Breast epithelium (tissue), 4 donors: ENCODE data around the gene TMEM225. TPM values are rescaled to one million over a fixed set of nuclear protein-coding genes. Genes with fewer than 3 reads are reported as not detected.

Experiments
- DNase-seq, 2 donors: peaks; one replicate each; pipeline ENCODE4 v3.0.0-alpha.2; 2019; ENCODE audit warnings: low spot score in 2 of 2
- H3K27ac ChIP-seq, 2 donors: fragments of 200-600 bp; sonication (generic) in 1 of 2; one replicate each; pipeline ENCODE4 v1.5.1; 2016 to 2019; ENCODE audit warnings: mild to moderate bottlenecking in 1 of 2
- H3K27me3 ChIP-seq, 2 donors: fragments of 200-600 bp; sonication (generic) in 1 of 2; one replicate each; pipeline versions ENCODE4 v1.5.1 to v1.6.0; 2017 to 2019; ENCODE audit warnings: control low read depth in 1 of 2, mild to moderate bottlenecking in 1 of 2
- H3K36me3 ChIP-seq: fragments of 200-600 bp; one replicate; pipeline ENCODE4 v1.5.1; 2019
- H3K4me1 ChIP-seq, 2 donors: fragments of 200-600 bp; sonication (generic); one replicate each; pipeline ENCODE4 v1.5.1; 2016 to 2019; ENCODE audit warnings: control low read depth in 1 of 2
- H3K4me3 ChIP-seq, 3 donors: fragments of 200-600 bp; sonication (generic); 1 replicate in 2 of 3; 2 replicates in 1 of 3; pipeline ENCODE4 v1.5.1; 2016 to 2019; ENCODE audit warnings: mild to moderate bottlenecking in 3 of 3, moderate library complexity in 2 of 3
- H3K9me3 ChIP-seq, 2 donors: fragments of 200-600 bp; sonication (generic) in 1 of 2; one replicate each; pipeline ENCODE4 v1.5.1; 2016 to 2019; ENCODE audit warnings: control low read depth in 1 of 2
- CTCF ChIP-seq, 3 donors: fragments of 450-650 bp; IDR thresholded peaks; one replicate each; pipeline ENCODE4 v1.5.1; 2016 to 2017; ENCODE audit warnings: antibody characterized with exemption in 3 of 3, mild to moderate bottlenecking in 3 of 3, moderate library complexity in 3 of 3
- POLR2A ChIP-seq: fragments of 450-650 bp; IDR thresholded peaks from one replicate; pipeline ENCODE4 v1.6.1; 2016; ENCODE audit warnings: antibody characterized with exemption, mild to moderate bottlenecking, moderate library complexity
- POLR2AphosphoS5 ChIP-seq, 3 donors: sonication (generic); formaldehyde crosslinking; IDR thresholded peaks; one replicate each; pipeline ENCODE4 v1.6.1; 2017; ENCODE audit warnings: antibody characterized with exemption in 3 of 3
- intact Hi-C: fragments of 100-400 bp; cut with DNase I; formaldehyde crosslinking; loops from one replicate; pipeline ENCODE4 v1.15.1; 2023; ENCODE audit warnings: low total_unique reads
- total RNA-seq, 3 donors: library from RNA; depleted of rRNA; stranded (reverse); fragments of >200 nt; gene quantifications; one replicate each; pipeline ENCODE4 v1.1.0, GENCODE V29; 2016

The TMEM225 gene
- total RNA-seq, 3 donors from 2014 or later = not detected

DNA sequence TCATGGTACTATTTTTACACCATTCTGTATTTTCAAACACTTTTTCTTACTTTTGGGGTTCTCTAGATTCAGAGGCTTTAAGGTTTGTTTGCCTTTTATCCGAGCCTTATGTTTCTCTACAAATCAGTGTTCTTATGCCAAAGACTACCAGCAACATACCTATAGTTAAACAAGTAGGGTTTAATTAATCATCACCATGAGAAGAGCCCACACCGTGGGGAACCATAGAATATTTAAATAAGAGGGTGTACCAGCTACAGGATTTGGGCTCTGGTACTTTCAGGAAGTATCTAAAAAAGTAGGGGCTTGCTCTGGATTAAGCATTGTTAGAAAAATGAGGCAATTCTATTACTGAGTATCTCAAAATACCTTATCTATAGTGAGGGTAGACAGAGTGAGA is 25.7 kb downstream of the TMEM225 start:
- DNase-seq = no peak
- Histone ChIP-seq H3K4me1 (no peaks in the 10 kb centered on the region), H3K4me3 (no peak overlapping the region), H3K27ac (no peak overlapping the region), H3K36me3 (no peaks in the 10 kb centered on the region), H3K9me3 (peaks cover 0 to 10% of the 10 kb centered on the region in 2 donors), H3K27me3 (no peaks in the 10 kb centered on the region)
- intact Hi-C loops = no loop called here
- no peak for TF ChIP-seq POLR2AphosphoS5 (IDR thresholded peaks at IDR 0.05)
- TF ChIP-seq POLR2A = no peak
- no peak for TF ChIP-seq CTCF (IDR thresholded peaks at IDR 0.05)

DNA sequence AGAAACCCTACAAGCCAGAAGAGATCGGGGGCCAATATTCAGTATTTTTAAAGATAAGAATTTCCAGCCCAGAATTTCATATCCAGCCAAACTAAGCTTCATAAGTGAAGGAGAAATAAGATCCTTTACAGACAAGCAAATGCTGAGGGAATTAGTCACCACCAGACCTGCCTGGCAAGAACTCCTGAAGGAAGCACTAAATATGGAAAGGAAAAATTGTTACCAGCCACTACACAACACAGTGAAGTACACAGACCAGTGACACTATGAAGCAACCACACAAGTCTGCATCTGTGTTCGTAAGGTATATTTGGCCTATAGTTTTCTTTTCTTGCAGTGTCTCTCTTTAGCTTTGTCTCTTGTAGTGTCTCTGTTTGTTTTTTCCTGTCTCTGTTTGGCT is 29.0 kb downstream of the TMEM225 start:
- no peaks in the 10 kb centered on the region for H3K27me3 ChIP-seq
- intact Hi-C loops = no loop called here
- TF ChIP-seq POLR2AphosphoS5 (IDR thresholded peaks at IDR 0.05) = no peak
- no peak for TF ChIP-seq CTCF (IDR thresholded peaks at IDR 0.05)
- TF ChIP-seq POLR2A = no peak
- no peak overlapping the region for H3K4me3 ChIP-seq
- no peaks in the 10 kb centered on the region for H3K4me1 ChIP-seq
- H3K9me3 ChIP-seq = peaks cover 0 to 10% of the 10 kb centered on the region in 2 donors
- no peaks in the 10 kb centered on the region for H3K36me3 ChIP-seq
- H3K27ac ChIP-seq = no peak overlapping the region
- DNase-seq = no peak

- H3K36me3 ChIP-seq = no peaks in the 10 kb centered on the region
- peaks cover 0 to 10% of the 10 kb centered on the region in 2 donors for H3K9me3 ChIP-seq
- no peak for TF ChIP-seq CTCF (IDR thresholded peaks at IDR 0.05)
- TF ChIP-seq POLR2AphosphoS5 (IDR thresholded peaks at IDR 0.05) = no peak
- TF ChIP-seq POLR2A = no peak
- intact Hi-C loops = no loop called here
- H3K27ac ChIP-seq = no peak overlapping the region
- DNase-seq = no peak
- H3K4me3 ChIP-seq = no peak overlapping the region
- no peaks in the 10 kb centered on the region for H3K27me3 ChIP-seq
- H3K4me1 ChIP-seq = no peaks in the 10 kb centered on the region
Observed at GRCh38 chr11:123853038-123853437, 32.4 kb downstream of the TMEM225 start.

DNA sequence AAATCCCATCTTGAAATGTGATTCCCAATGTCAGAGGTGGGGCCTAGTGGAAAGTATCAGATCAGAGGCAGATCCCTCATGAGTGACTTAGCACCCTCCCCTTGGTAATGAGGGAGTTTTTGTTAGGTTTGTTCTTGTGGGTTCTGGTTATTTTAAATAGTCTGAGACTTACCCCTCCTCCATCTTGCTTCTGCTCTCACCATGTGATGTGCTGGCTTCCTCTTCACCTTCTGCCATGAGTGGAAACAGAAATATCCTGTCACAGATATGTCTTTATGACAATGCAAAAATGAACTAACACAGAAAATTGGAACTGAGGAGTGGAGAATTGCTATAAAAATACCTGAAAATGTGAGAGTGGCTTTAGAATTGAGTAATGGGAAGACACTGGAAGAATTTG is 33.1 kb downstream of the TMEM225 start:
- no peak overlapping the region for H3K4me3 ChIP-seq
- DNase-seq = no peak
- TF ChIP-seq POLR2AphosphoS5 (IDR thresholded peaks at IDR 0.05) = no peak
- no peak for TF ChIP-seq CTCF (IDR thresholded peaks at IDR 0.05)
- no peak for TF ChIP-seq POLR2A
- H3K27ac ChIP-seq = no peak overlapping the region
- peaks cover 0 to 10% of the 10 kb centered on the region in 2 donors for H3K9me3 ChIP-seq
- no peaks in the 10 kb centered on the region for H3K4me1 ChIP-seq
- H3K36me3 ChIP-seq = no peaks in the 10 kb centered on the region
- H3K27me3 ChIP-seq = no peaks in the 10 kb centered on the region
- intact Hi-C loops = no loop called here

DNA sequence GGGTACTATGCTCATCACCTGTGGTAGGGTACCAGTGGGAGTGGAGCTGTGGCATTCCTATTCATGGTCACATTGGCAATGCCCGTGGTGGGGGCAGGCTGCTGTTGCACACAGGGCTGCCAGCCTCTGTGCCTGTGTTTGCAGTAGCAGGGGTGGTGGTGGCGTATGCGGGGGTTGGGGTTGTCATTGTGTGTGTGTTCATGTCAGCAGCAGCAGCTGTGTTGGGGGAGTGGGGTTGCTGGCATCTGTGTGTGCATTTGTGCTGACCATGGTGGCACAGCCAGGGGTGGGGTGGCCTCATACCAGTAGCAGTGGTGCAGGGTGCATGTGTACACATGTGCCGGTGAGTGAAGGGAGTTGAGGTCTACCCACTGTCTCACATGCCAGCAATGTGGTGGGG is 34.4 kb downstream of the TMEM225 start:
- H3K4me1 ChIP-seq = no peaks in the 10 kb centered on the region
- H3K36me3 ChIP-seq = no peaks in the 10 kb centered on the region
- intact Hi-C loops = no loop called here
- H3K9me3 ChIP-seq = peaks cover 0 to 3% of the 10 kb centered on the region in 2 donors
- no peak for TF ChIP-seq CTCF (IDR thresholded peaks at IDR 0.05)
- TF ChIP-seq POLR2A = no peak
- no peaks in the 10 kb centered on the region for H3K27me3 ChIP-seq
- H3K27ac ChIP-seq = no peak overlapping the region
- H3K4me3 ChIP-seq = no peak overlapping the region
- DNase-seq = no peak
